GM10266 (cell line): ENCODE measurements around the gene HERC3.
A peak's percentile ranks its signal among the peaks of the same experiment; 100 is the strongest.

Experiments
- DNase-seq: peaks from one replicate; pipeline ENCODE4 v3.0.0; 2012; ENCODE audit errors: extremely low spot score
- CTCF ChIP-seq: IDR thresholded peaks from 2 replicates; pipeline ENCODE4 v1.5.1; 2012; ENCODE audit warnings: mild to moderate bottlenecking, low read depth; ENCODE audit not compliant: control insufficient read depth, insufficient read depth; ENCODE audit errors: missing control alignments

HERC3 gene

GRCh38 chr4:88697588-88698329 is 105.5 kb downstream of the HERC3 start, which contains the start of gene NAP1L5:
TSS of gene NAP1L5 (minus strand) at chr4:88697829. CDS start at chr4:88697754, 75 bp downstream.
- DNase-seq: peak; percentile 51
- no peak for TF ChIP-seq CTCF

GRCh38 chr4:88698519-88698918 is 106.2 kb downstream of the HERC3 start:
- no peak for DNase-seq
- TF ChIP-seq CTCF: no peak

GRCh38 chr4:88702782-88703181 is 110.5 kb downstream of the HERC3 start:
- DNase-seq: no peak
- no peak for TF ChIP-seq CTCF

- no peak for DNase-seq
- TF ChIP-seq CTCF: no peak
These were observed 112.9 kb downstream of the HERC3 start for GRCh38 chr4:88705223-88705622.

- no peak for TF ChIP-seq CTCF
- DNase-seq: no peak
These were observed 113.7 kb downstream of the HERC3 start for GRCh38 chr4:88705805-88706492.

GRCh38 chr4:88706574-88706973 is 114.3 kb downstream of the HERC3 start:
- DNase-seq: no peak
- no peak for TF ChIP-seq CTCF

GRCh38 chr4:88709989-88710388 is 117.7 kb downstream of the HERC3 start:
- DNase-seq: no peak
- TF ChIP-seq CTCF: no peak
